ENCODE measurements around the gene GPR35. TPM values are rescaled to one million over a fixed set of nuclear protein-coding genes. Genes with fewer than 3 reads are reported as not detected.

Gene GPR35
- total RNA-seq, 1 donor from 2014 or later: 0.34 TPM

GRCh38 chr2:240624011-240624949 is 1.0 kb upstream of the GPR35 start:
- H3K36me3 Mint-ChIP-seq: no peaks in the 10 kb centered on the region
- no peak for TF ChIP-seq CTCF (IDR thresholded peaks at IDR 0.05)
- no peak for TF ChIP-seq EZH2 (IDR thresholded peaks at IDR 0.05)
- peaks cover 7% of the 10 kb centered on the region for H3K4me1 Mint-ChIP-seq
- H3K27ac Mint-ChIP-seq: no peak overlapping the region
- no peak for DNase-seq (ENCODE audit: low spot score)
- Histone ChIP-seq H3K79me2 (ENCODE audit: low read depth) (no peaks in the 10 kb centered on the region), H3K4me2 (no peak overlapping the region), H3K9me3 (ENCODE audit: low read depth) (no peaks in the 10 kb centered on the region), H3K36me3 (no peaks in the 10 kb centered on the region), H3K27ac (no peak overlapping the region), H2AFZ (replicated peaks) (no peak overlapping the region), H3K4me1 (no peaks in the 10 kb centered on the region), H3K27me3 (no peaks in the 10 kb centered on the region), H3F3A (ENCODE audit: low read depth) (no peaks in the 10 kb centered on the region), H4K20me1 (ENCODE audit: low read depth) (no peaks in the 10 kb centered on the region), H3K4me3 (no peak overlapping the region), H3K9ac (no peak overlapping the region)
- H3K4me3 Mint-ChIP-seq: no peak overlapping the region
- H3K27me3 Mint-ChIP-seq (ENCODE audit: insufficient read depth, low read depth): no peaks in the 10 kb centered on the region
- H3K9me3 Mint-ChIP-seq: no peaks in the 10 kb centered on the region

GRCh38 chr2:240626531-240627300 is 1.4 kb downstream of the GPR35 start:
- Histone ChIP-seq H3K27ac (no peak overlapping the region), H3K4me1 (no peaks in the 10 kb centered on the region), H3K27me3 (no peaks in the 10 kb centered on the region), H4K20me1 (ENCODE audit: low read depth) (no peaks in the 10 kb centered on the region), H3K9me3 (ENCODE audit: low read depth) (no peaks in the 10 kb centered on the region), H3K36me3 (no peaks in the 10 kb centered on the region), H3K4me3 (no peak overlapping the region), H3K9ac (no peak overlapping the region), H3F3A (ENCODE audit: low read depth) (no peaks in the 10 kb centered on the region), H3K79me2 (ENCODE audit: low read depth) (no peaks in the 10 kb centered on the region), H2AFZ (replicated peaks) (no peak overlapping the region), H3K4me2 (no peak overlapping the region)
- peaks cover 7% of the 10 kb centered on the region for H3K4me1 Mint-ChIP-seq
- no peaks in the 10 kb centered on the region for H3K27me3 Mint-ChIP-seq (ENCODE audit: insufficient read depth, low read depth)
- H3K4me3 Mint-ChIP-seq: no peak overlapping the region
- H3K36me3 Mint-ChIP-seq: no peaks in the 10 kb centered on the region
- H3K27ac Mint-ChIP-seq: no peak overlapping the region
- no peaks in the 10 kb centered on the region for H3K9me3 Mint-ChIP-seq
- DNase-seq (ENCODE audit: low spot score): no peak
- TF ChIP-seq EZH2phosphoT487 (IDR thresholded peaks at IDR 0.05) (no peak), CTCF (IDR thresholded peaks at IDR 0.05) (no peak), EZH2 (IDR thresholded peaks at IDR 0.05) (no peak)

GRCh38 chr2:240627736-240628506 is 2.6 kb downstream of the GPR35 start:
- H3K79me2 ChIP-seq (ENCODE audit: low read depth): no peaks in the 10 kb centered on the region
- H3K4me3 ChIP-seq: no peak overlapping the region
- H3F3A ChIP-seq (ENCODE audit: low read depth): no peaks in the 10 kb centered on the region
- H3K9ac ChIP-seq: no peak overlapping the region
- Mint-ChIP-seq H3K27ac (no peak overlapping the region), H3K27me3 (ENCODE audit: insufficient read depth, low read depth) (no peaks in the 10 kb centered on the region), H3K4me1 (peaks cover 2% of the 10 kb centered on the region), H3K4me3 (no peak overlapping the region), H3K9me3 (peaks cover 5% of the 10 kb centered on the region), H3K36me3 (no peaks in the 10 kb centered on the region)
- no peaks in the 10 kb centered on the region for H3K4me1 ChIP-seq
- no peaks in the 10 kb centered on the region for H4K20me1 ChIP-seq (ENCODE audit: low read depth)
- no peak overlapping the region for H3K27ac ChIP-seq
- no peaks in the 10 kb centered on the region for H3K9me3 ChIP-seq (ENCODE audit: low read depth)
- H3K27me3 ChIP-seq: no peaks in the 10 kb centered on the region
- TF ChIP-seq CTCF (IDR thresholded peaks at IDR 0.05) (no peak), EZH2 (IDR thresholded peaks at IDR 0.05) (no peak), EZH2phosphoT487 (IDR thresholded peaks at IDR 0.05) (no peak)
- no peak overlapping the region for H3K4me2 ChIP-seq
- no peaks in the 10 kb centered on the region for H3K36me3 ChIP-seq
- no peak for DNase-seq (ENCODE audit: low spot score)
- no peak overlapping the region for H2AFZ ChIP-seq (replicated peaks)
